WTC11 (cell line): ENCODE results near the gene VPS35L. TPM values are rescaled to one million over a fixed set of nuclear protein-coding genes. Genes with fewer than 3 reads are reported as not detected.

Experiments used
- ATAC-seq: fragments of 200-7000 bp; cut with Tn5 transposase; 2 replicates; pipeline ENCODE4 v1.10.0; 2021; ENCODE audit warnings: mild to moderate bottlenecking, moderate library complexity
- CTCF ChIA-PET: fragments of 300-600 bp; sonication (Branson Sonifier 250); formaldehyde crosslinking; loops from one replicate; lab custom pipeline; 2021; ENCODE audit warnings: antibody characterized with exemption; lab: Charles Lee
- POLR2A ChIA-PET: fragments of 350-600 bp; sonication (Branson Sonifier 250); formaldehyde crosslinking; loops from one replicate; lab custom pipeline; 2021; ENCODE audit warnings: antibody characterized with exemption; lab: Charles Lee
- DNase-seq: peaks from one replicate; pipeline ENCODE4 v3.0.0; 2021; ENCODE audit warnings: low spot score
- H3K27ac Mint-ChIP-seq: 2 replicates; pipeline ENCODE4 v1.8.0; 2021; ENCODE audit warnings: mixed read lengths
- H3K27me3 Mint-ChIP-seq: 2 replicates; pipeline ENCODE4 v1.8.0; 2021; ENCODE audit warnings: low read depth, mild to moderate bottlenecking, moderate library complexity, mixed read lengths
- H3K36me3 Mint-ChIP-seq: 2 replicates; pipeline ENCODE4 v1.8.0; 2021; ENCODE audit warnings: mixed read lengths
- H3K4me1 Mint-ChIP-seq: 2 replicates; pipeline ENCODE4 v1.8.0; 2022; ENCODE audit warnings: mixed read lengths
- H3K4me3 Mint-ChIP-seq: 2 replicates; pipeline ENCODE4 v1.8.0; 2021; ENCODE audit warnings: mild to moderate bottlenecking, moderate library complexity, mixed read lengths
- H3K9me3 Mint-ChIP-seq: 2 replicates; pipeline ENCODE4 v1.8.0; 2021; ENCODE audit warnings: mixed read lengths
- ATF3 ChIP-seq: sonication (generic); formaldehyde crosslinking; conservative IDR thresholded peaks from 2 replicates; pipeline ENCODE4 v1.8.1; 2022; ENCODE audit warnings: mild to moderate bottlenecking, missing genetic modification reagents
- E2F4 ChIP-seq: sonication (generic); formaldehyde crosslinking; IDR thresholded peaks from 2 replicates; pipeline ENCODE4 v1.8.1; 2022; ENCODE audit warnings: low read depth, mild to moderate bottlenecking, moderate library complexity, missing genetic modification reagents, borderline replicate concordance
- HMGA2 ChIP-seq: fragments of 250-450 bp; sonication (Bioruptor Pico); IDR thresholded peaks from 2 replicates; pipeline ENCODE4 v1.4.0; 2021; ENCODE audit warnings: mild to moderate bottlenecking, moderate library complexity
- HMGXB4 ChIP-seq: sonication (generic); formaldehyde crosslinking; IDR thresholded peaks from 2 replicates; pipeline ENCODE4 v1.8.1; 2023; ENCODE audit warnings: mild to moderate bottlenecking, moderate library complexity, missing genetic modification reagents
- IRF1 ChIP-seq: sonication (generic); formaldehyde crosslinking; IDR thresholded peaks from 2 replicates; pipeline ENCODE4 v1.8.0; 2023; ENCODE audit warnings: missing genetic modification reagents
- MYBL2 ChIP-seq: sonication (generic); formaldehyde crosslinking; IDR thresholded peaks from 2 replicates; pipeline ENCODE4 v1.8.1; 2023; ENCODE audit warnings: mild to moderate bottlenecking, moderate library complexity, missing genetic modification reagents
- NR1H2 ChIP-seq: sonication (generic); formaldehyde crosslinking; IDR thresholded peaks from 2 replicates; pipeline ENCODE4 v1.9.0; 2021; ENCODE audit warnings: mild to moderate bottlenecking, moderate library complexity, missing genetic modification reagents
- SOX15 ChIP-seq: fragments of 250-450 bp; sonication (Bioruptor Pico); IDR thresholded peaks from 2 replicates; pipeline ENCODE4 v1.9.0; 2021; ENCODE audit warnings: mild to moderate bottlenecking
- SP1 ChIP-seq: sonication (generic); formaldehyde crosslinking; conservative IDR thresholded peaks from 2 replicates; pipeline ENCODE4 v1.8.1; 2022; ENCODE audit warnings: missing genetic modification reagents
- STAT6 ChIP-seq: sonication (generic); formaldehyde crosslinking; conservative IDR thresholded peaks from 2 replicates; pipeline ENCODE4 v1.8.1; 2023; ENCODE audit warnings: mild to moderate bottlenecking, low read depth, missing genetic modification reagents, moderate library complexity
- TCF7 ChIP-seq: sonication (generic); formaldehyde crosslinking; IDR thresholded peaks from 2 replicates; pipeline ENCODE4 v1.8.0; 2022; ENCODE audit warnings: mild to moderate bottlenecking, low read depth, missing genetic modification reagents, moderate library complexity
- USF2 ChIP-seq: sonication (generic); formaldehyde crosslinking; IDR thresholded peaks from 2 replicates; pipeline ENCODE4 v1.8.1; 2023; ENCODE audit warnings: mild to moderate bottlenecking, missing genetic modification reagents, moderate library complexity
- ZBTB21 ChIP-seq: sonication (generic); formaldehyde crosslinking; IDR thresholded peaks from 2 replicates; pipeline ENCODE4 v1.8.1; 2023; ENCODE audit warnings: mild to moderate bottlenecking, missing genetic modification reagents, borderline replicate concordance
- ZNF317 ChIP-seq: sonication (generic); formaldehyde crosslinking; IDR thresholded peaks from 2 replicates; pipeline ENCODE4 v1.8.1; 2023; ENCODE audit warnings: low read depth, mild to moderate bottlenecking, moderate library complexity, missing genetic modification reagents, borderline replicate concordance
- total RNA-seq: library from RNA; stranded (reverse); gene quantifications from 3 replicates; pipeline ENCODE4 v1.2.3, GENCODE V29; 2021
- TF ChIP-seq, protein P1 (sequence below): fragments of 250-450 bp; sonication (Bioruptor Pico); IDR thresholded peaks from 2 replicates; pipeline ENCODE4 v1.8.0; 2021; ENCODE audit warnings: mild to moderate bottlenecking
- TF ChIP-seq, protein P2 (sequence below): sonication (generic); formaldehyde crosslinking; IDR thresholded peaks from 2 replicates; pipeline ENCODE4 v1.8.0; 2022; ENCODE audit warnings: mild to moderate bottlenecking, missing genetic modification reagents
- TF ChIP-seq, protein P3 (sequence below): fragments of 250-450 bp; sonication (Bioruptor Pico); IDR thresholded peaks from 2 replicates; pipeline ENCODE4 v1.9.0; 2021; ENCODE audit warnings: mild to moderate bottlenecking

VPS35L gene
- total RNA-seq, 1 experiment from 2014 or later, result 59.7 TPM

DNA sequence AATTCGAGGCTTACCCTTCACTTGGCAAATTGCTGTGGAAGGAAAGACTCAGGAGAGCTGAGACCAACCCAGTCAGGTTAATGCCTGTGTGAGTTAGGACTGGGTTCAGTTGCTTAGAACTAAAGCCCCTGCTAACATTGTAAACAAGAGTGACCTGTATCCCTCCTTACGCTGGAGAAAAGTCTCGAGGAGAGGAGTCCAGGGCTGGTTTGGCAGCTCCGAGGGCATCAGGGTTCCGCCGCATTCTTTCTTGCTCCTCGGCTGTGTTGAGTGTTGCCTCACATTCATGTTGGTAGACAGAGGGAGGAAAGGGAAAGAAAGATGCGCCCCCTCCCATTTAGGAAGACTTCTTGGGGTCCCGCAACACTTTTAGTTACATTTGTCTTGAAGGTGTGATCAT is 18.5 kb downstream of the VPS35L start:
- POLR2A ChIA-PET, result no interaction called here
- H3K4me3 Mint-ChIP-seq, result no peak overlapping the region

GRCh38 chr16:19574615-19575014 is 19.1 kb downstream of the VPS35L start:
- Mint-ChIP-seq H3K4me3 (no peak overlapping the region), H3K4me1 (no peaks in the 10 kb centered on the region), H3K27me3 (no peaks in the 10 kb centered on the region), H3K27ac (no peak overlapping the region), H3K9me3 (no peaks in the 10 kb centered on the region), H3K36me3 (peaks cover 57% of the 10 kb centered on the region)
- DNase-seq (no peak), ATAC-seq (no peak)
- POLR2A ChIA-PET, result no interaction called here
- CTCF ChIA-PET, result no interaction called here
- TF ChIP-seq SOX15 (CRISPR knock-in tag) (no peak), MYBL2 (no peak), HMGXB4 (CRISPR knock-in tag) (no peak), USF2 (no peak), IRF1 (CRISPR knock-in tag) (no peak)
- TF ChIP-seq, protein P1, sequence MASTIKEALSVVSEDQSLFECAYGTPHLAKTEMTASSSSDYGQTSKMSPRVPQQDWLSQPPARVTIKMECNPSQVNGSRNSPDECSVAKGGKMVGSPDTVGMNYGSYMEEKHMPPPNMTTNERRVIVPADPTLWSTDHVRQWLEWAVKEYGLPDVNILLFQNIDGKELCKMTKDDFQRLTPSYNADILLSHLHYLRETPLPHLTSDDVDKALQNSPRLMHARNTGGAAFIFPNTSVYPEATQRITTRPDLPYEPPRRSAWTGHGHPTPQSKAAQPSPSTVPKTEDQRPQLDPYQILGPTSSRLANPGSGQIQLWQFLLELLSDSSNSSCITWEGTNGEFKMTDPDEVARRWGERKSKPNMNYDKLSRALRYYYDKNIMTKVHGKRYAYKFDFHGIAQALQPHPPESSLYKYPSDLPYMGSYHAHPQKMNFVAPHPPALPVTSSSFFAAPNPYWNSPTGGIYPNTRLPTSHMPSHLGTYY (CRISPR knock-in tag), result no peak

More for the DNA sequence above, 18.5 kb downstream of the VPS35L start:
- no peak for ATAC-seq
- no peak for TF ChIP-seq SP1 (CRISPR knock-in tag)
- TF ChIP-seq IRF1 (CRISPR knock-in tag), result no peak
- no peak for TF ChIP-seq HMGA2 (CRISPR knock-in tag)
- TF ChIP-seq, protein P2, sequence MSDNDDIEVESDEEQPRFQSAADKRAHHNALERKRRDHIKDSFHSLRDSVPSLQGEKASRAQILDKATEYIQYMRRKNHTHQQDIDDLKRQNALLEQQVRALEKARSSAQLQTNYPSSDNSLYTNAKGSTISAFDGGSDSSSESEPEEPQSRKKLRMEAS (CRISPR knock-in tag), result no peak
- TF ChIP-seq STAT6 (CRISPR knock-in tag), result no peak
- no peak for TF ChIP-seq ZBTB21 (CRISPR knock-in tag)
- no peak for TF ChIP-seq NR1H2 (CRISPR knock-in tag)
- TF ChIP-seq ATF3, result no peak
- TF ChIP-seq TCF7 (CRISPR knock-in tag), result no peak
- TF ChIP-seq, protein P3, sequence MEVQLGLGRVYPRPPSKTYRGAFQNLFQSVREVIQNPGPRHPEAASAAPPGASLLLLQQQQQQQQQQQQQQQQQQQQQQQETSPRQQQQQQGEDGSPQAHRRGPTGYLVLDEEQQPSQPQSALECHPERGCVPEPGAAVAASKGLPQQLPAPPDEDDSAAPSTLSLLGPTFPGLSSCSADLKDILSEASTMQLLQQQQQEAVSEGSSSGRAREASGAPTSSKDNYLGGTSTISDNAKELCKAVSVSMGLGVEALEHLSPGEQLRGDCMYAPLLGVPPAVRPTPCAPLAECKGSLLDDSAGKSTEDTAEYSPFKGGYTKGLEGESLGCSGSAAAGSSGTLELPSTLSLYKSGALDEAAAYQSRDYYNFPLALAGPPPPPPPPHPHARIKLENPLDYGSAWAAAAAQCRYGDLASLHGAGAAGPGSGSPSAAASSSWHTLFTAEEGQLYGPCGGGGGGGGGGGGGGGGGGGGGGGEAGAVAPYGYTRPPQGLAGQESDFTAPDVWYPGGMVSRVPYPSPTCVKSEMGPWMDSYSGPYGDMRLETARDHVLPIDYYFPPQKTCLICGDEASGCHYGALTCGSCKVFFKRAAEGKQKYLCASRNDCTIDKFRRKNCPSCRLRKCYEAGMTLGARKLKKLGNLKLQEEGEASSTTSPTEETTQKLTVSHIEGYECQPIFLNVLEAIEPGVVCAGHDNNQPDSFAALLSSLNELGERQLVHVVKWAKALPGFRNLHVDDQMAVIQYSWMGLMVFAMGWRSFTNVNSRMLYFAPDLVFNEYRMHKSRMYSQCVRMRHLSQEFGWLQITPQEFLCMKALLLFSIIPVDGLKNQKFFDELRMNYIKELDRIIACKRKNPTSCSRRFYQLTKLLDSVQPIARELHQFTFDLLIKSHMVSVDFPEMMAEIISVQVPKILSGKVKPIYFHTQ (CRISPR knock-in tag), result no peak
- no peak for TF ChIP-seq E2F4 (CRISPR knock-in tag)
- no peak for TF ChIP-seq ZNF317 (CRISPR knock-in tag)
- TF ChIP-seq, all 79 proteins: peak for 0
- H3K4me1 Mint-ChIP-seq, result no peaks in the 10 kb centered on the region
- no peaks in the 10 kb centered on the region for H3K27me3 Mint-ChIP-seq
- H3K36me3 Mint-ChIP-seq, result peaks cover 58% of the 10 kb centered on the region
- CTCF ChIA-PET, result interaction anchor here (2.7 kb wide), 1 partner anchor 10 kb away, joined by 6 read pairs; no protein-coding TSS in a partner anchor
- H3K9me3 Mint-ChIP-seq, result no peaks in the 10 kb centered on the region
- H3K27ac Mint-ChIP-seq, result no peak overlapping the region
- DNase-seq, result no peak
